IMR-90 (cell line): Measurements from ENCODE around the gene USP47.

Experiments
- BHLHE40 ChIP-seq: fragments of 150-350 bp; IDR thresholded peaks from 2 replicates; pipeline ENCODE4 v1.6.1; 2016; ENCODE audit warnings: mild to moderate bottlenecking, low read depth, low read length
- CEBPB ChIP-seq: IDR thresholded peaks from 2 replicates; pipeline ENCODE4 v1.6.1; 2012; ENCODE audit warnings: low read depth, low read length, improper control_type of control experiment
- CHD1 ChIP-seq: IDR thresholded peaks from 2 replicates; pipeline ENCODE4 v1.6.1; 2012; ENCODE audit warnings: low read depth, low read length, improper control_type of control experiment
- CTCF ChIP-seq: conservative IDR thresholded peaks from 2 replicates; pipeline ENCODE4 v1.5.1; 2012; ENCODE audit warnings: mild to moderate bottlenecking, low read depth, low read length, improper control_type of control experiment
- ELK1 ChIP-seq: fragments of 150-350 bp; IDR thresholded peaks from 2 replicates; pipeline ENCODE4 v1.6.1; 2016; ENCODE audit warnings: low read depth, mild to moderate bottlenecking, low read length, moderate library complexity, borderline replicate concordance
- FOS ChIP-seq: fragments of 150-350 bp; IDR thresholded peaks from 2 replicates; pipeline ENCODE4 v1.6.1; 2016; ENCODE audit warnings: low read depth, low read length
- MAFK ChIP-seq: IDR thresholded peaks from 2 replicates; pipeline ENCODE4 v1.6.1; 2012; ENCODE audit warnings: low read depth, low read length, improper control_type of control experiment
- MXI1 ChIP-seq: IDR thresholded peaks from 2 replicates; pipeline ENCODE4 v1.6.1; 2012; ENCODE audit warnings: low read depth, mild to moderate bottlenecking, low read length, moderate library complexity, borderline replicate concordance
- POLR2A ChIP-seq: IDR thresholded peaks from 2 replicates; pipeline ENCODE4 v1.6.1; 2012; ENCODE audit warnings: mild to moderate bottlenecking, low read depth, low read length
- RAD21 ChIP-seq: IDR thresholded peaks from 2 replicates; pipeline ENCODE4 v1.6.1; 2012; ENCODE audit warnings: low read length, improper control_type of control experiment
- RCOR1 ChIP-seq: IDR thresholded peaks from 2 replicates; pipeline ENCODE4 v1.6.1; 2012; ENCODE audit warnings: mild to moderate bottlenecking, low read length, improper control_type of control experiment; ENCODE audit not compliant: insufficient replicate concordance
- RFX5 ChIP-seq: IDR thresholded peaks from 2 replicates; pipeline ENCODE4 v1.8.0; 2012; ENCODE audit warnings: low read depth, mild to moderate bottlenecking, low read length, moderate library complexity
- SMC3 ChIP-seq: fragments of 150-350 bp; IDR thresholded peaks from 2 replicates; pipeline ENCODE4 v1.6.1; 2016; ENCODE audit warnings: low read depth, mild to moderate bottlenecking, antibody characterized with exemption, low read length, moderate library complexity
- USF2 ChIP-seq: fragments of 150-350 bp; IDR thresholded peaks from 2 replicates; pipeline ENCODE4 v1.6.1; 2017; ENCODE audit warnings: mild to moderate bottlenecking, antibody characterized with exemption, low read length, low read depth

GRCh38 chr11:12003336-12003735 is 161.6 kb downstream of the USP47 start:
- TF ChIP-seq CTCF (no peak), POLR2A (no peak), BHLHE40 (no peak), CEBPB (no peak), FOS (no peak), ELK1 (no peak), MXI1 (no peak), RAD21 (no peak), USF2 (no peak), MAFK (no peak), RFX5 (no peak), SMC3 (no peak), RCOR1 (no peak), CHD1 (no peak)
